K562 (cell line): Measurements from ENCODE around the gene MRRF.

Experiments
- CCAR2 ChIP-seq: fragments of 200-400 bp; formaldehyde crosslinking; IDR thresholded peaks from 2 replicates; pipeline ENCODE4 v1.6.1; 2017; ENCODE audit warnings: mild to moderate bottlenecking, low read depth, low read length
- ETV1 ChIP-seq: fragments of 450-650 bp; conservative IDR thresholded peaks from 2 replicates; pipeline ENCODE4 v1.6.1; 2016; ENCODE audit warnings: missing genetic modification characterization, control low read depth, low read depth, missing compliant biosample characterization
- FOXJ3 ChIP-seq: sonication (generic); formaldehyde crosslinking; IDR thresholded peaks from 2 replicates; pipeline ENCODE4 v1.4.0; 2020; ENCODE audit warnings: mild to moderate bottlenecking, missing genetic modification reagents
- GTF2A2 ChIP-seq: IDR thresholded peaks from 2 replicates; pipeline ENCODE4 v1.6.1; 2016; ENCODE audit warnings: mild to moderate bottlenecking, missing genetic modification characterization, missing compliant biosample characterization
- MYC ChIP-seq, 2 experiments: fragments of 250-450 bp in 1 of 2; sonication (Bioruptor Pico) in 1 of 2; IDR thresholded peaks; 2 replicates each; pipeline versions ENCODE4 v1.5.1 to v1.6.1; 2012 to 2021; ENCODE audit warnings: low read depth in 2 of 2, borderline replicate concordance in 1 of 2, improper control_type of control experiment in 1 of 2, low read length in 1 of 2, mild to moderate bottlenecking in 1 of 2, moderate library complexity in 1 of 2
- RBM15 ChIP-seq: fragments of 200-400 bp; formaldehyde crosslinking; IDR thresholded peaks from 2 replicates; pipeline ENCODE4 v1.6.1; 2018; ENCODE audit warnings: mild to moderate bottlenecking, low read length, moderate library complexity; ENCODE audit not compliant: insufficient read depth
- SLC30A9 ChIP-seq: fragments of 250-450 bp; sonication (Bioruptor Pico); IDR thresholded peaks from 2 replicates; pipeline ENCODE4 v1.8.0; 2022; ENCODE audit warnings: mild to moderate bottlenecking, moderate library complexity
- ZNF121 ChIP-seq: sonication (generic); formaldehyde crosslinking; conservative IDR thresholded peaks from 2 replicates; pipeline ENCODE4 v1.8.0; 2022; ENCODE audit warnings: missing genetic modification reagents
- ZNF324 ChIP-seq: fragments of 250-450 bp; sonication (Bioruptor Pico); IDR thresholded peaks from 2 replicates; pipeline ENCODE4 v1.4.0; 2020; ENCODE audit warnings: mild to moderate bottlenecking
- TF ChIP-seq, protein P1 (sequence below): sonication (generic); formaldehyde crosslinking; IDR thresholded peaks from 2 replicates; pipeline ENCODE4 v1.8.0; 2022; ENCODE audit warnings: mild to moderate bottlenecking, missing genetic modification reagents

DNA sequence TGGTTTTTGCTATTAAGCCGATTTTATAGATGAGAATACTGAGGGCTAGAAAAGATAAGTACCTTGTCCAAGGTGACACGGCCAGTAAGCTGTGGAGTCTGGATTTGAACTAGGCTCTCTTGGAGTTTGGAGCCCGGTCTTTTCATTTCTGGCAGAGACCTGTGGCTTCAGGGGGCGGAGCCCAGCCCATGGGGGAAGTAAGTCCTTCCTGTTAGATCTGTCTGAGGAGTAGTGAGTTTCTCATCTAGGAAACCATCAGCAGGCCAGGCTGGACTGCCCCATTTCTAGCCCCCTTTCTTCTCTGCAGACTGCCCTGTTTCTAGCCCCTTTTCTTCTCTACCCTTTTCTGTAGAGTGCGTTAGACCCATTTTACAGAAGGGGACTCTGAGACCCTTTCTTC, 105.6 kb downstream of the MRRF start:
- TF ChIP-seq SLC30A9 = no peak
- no peak for TF ChIP-seq CCAR2
- TF ChIP-seq MYC (IDR thresholded peaks at IDR 0.05; ENCODE audit: low read depth, low read length) = no peak
- no peak for TF ChIP-seq MYC (CRISPR knock-in tag; IDR thresholded peaks at IDR 0.05; ENCODE audit: borderline replicate concordance, low read depth)
- TF ChIP-seq ZNF324 (CRISPR knock-in tag) = no peak
- TF ChIP-seq ZNF121 (CRISPR knock-in tag) = no peak
- no peak for TF ChIP-seq GTF2A2 (tag)
- no peak for TF ChIP-seq RBM15
- no peak for TF ChIP-seq FOXJ3
- TF ChIP-seq, protein P1, sequence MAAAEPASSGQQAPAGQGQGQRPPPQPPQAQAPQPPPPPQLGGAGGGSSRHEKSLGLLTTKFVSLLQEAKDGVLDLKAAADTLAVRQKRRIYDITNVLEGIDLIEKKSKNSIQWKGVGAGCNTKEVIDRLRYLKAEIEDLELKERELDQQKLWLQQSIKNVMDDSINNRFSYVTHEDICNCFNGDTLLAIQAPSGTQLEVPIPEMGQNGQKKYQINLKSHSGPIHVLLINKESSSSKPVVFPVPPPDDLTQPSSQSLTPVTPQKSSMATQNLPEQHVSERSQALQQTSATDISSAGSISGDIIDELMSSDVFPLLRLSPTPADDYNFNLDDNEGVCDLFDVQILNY (CRISPR knock-in tag) = no peak
- no peak for TF ChIP-seq ETV1 (tag)
